Upper lobe of left lung (tissue), 4 donors: ENCODE measurements around the gene ZBTB48.

Experiments
- EP300 ChIP-seq, 4 donors: sonication (generic); formaldehyde crosslinking; IDR thresholded peaks; one replicate each; pipeline ENCODE4 v1.5.1; 2017; ENCODE audit warnings: antibody characterized with exemption in 4 of 4, control low read depth in 2 of 4
- POLR2A ChIP-seq, 4 donors: fragments of 450-650 bp; IDR thresholded peaks; one replicate each; pipeline ENCODE4 v1.5.1; 2016 to 2017; ENCODE audit warnings: antibody characterized with exemption in 4 of 4, mild to moderate bottlenecking in 2 of 4
- POLR2AphosphoS5 ChIP-seq, 2 donors: sonication (generic); formaldehyde crosslinking; IDR thresholded peaks; one replicate each; pipeline ENCODE4 v1.5.1; 2017; ENCODE audit warnings: antibody characterized with exemption in 2 of 2
- TF ChIP-seq, protein P1 (sequence below), 6 experiments: fragments of 450-650 bp in 4 of 6; fragments of 200-600 bp in 2 of 6; sonication (generic) in 2 of 6; IDR thresholded peaks; one replicate each; pipeline ENCODE4 v1.5.1; 2016 to 2019; ENCODE audit warnings: antibody characterized with exemption in 6 of 6

DNA sequence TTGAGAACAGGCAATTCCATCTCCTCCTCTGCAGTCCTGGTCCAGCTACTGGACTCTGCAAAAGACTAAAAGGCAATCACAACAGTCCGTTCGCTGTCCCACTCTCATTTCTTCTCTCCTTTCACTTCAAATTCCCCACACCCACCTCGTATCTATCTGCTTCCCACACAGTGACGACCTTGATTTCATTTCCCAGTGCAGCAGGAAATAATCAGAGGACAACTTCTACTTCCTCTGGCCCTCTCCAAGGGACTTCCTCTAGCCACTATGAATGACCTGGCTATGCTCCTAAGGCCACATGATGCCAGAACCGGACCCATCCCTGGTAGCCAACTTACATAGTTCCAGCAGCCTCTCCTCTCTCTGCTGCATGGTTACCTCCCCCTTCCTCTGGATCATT, 33.5 kb upstream of the ZBTB48 start:
- TF ChIP-seq POLR2A (IDR thresholded peaks at IDR 0.05) (no peak), POLR2AphosphoS5 (IDR thresholded peaks at IDR 0.05) (no peak), EP300 (IDR thresholded peaks at IDR 0.05) (no peak)
- TF ChIP-seq, protein P1, sequence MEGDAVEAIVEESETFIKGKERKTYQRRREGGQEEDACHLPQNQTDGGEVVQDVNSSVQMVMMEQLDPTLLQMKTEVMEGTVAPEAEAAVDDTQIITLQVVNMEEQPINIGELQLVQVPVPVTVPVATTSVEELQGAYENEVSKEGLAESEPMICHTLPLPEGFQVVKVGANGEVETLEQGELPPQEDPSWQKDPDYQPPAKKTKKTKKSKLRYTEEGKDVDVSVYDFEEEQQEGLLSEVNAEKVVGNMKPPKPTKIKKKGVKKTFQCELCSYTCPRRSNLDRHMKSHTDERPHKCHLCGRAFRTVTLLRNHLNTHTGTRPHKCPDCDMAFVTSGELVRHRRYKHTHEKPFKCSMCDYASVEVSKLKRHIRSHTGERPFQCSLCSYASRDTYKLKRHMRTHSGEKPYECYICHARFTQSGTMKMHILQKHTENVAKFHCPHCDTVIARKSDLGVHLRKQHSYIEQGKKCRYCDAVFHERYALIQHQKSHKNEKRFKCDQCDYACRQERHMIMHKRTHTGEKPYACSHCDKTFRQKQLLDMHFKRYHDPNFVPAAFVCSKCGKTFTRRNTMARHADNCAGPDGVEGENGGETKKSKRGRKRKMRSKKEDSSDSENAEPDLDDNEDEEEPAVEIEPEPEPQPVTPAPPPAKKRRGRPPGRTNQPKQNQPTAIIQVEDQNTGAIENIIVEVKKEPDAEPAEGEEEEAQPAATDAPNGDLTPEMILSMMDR (IDR thresholded peaks at IDR 0.05): no peak
